Mucosa of gallbladder (tissue), 1 donor: ENCODE data around the gene KIF6. TPM values are rescaled to one million over a fixed set of nuclear protein-coding genes. Genes with fewer than 3 reads are reported as not detected.
A peak's percentile ranks its signal among the peaks of the same experiment; 100 is the strongest.
"Not testable (repeated sequence)": the region's sequence is repeated elsewhere in the genome, so short reads cannot be mapped to it uniquely, and the experiment has no call there.

Experiments used
- DNase-seq: peaks from one replicate; pipeline ENCODE4 v3.0.0-alpha.2; 2020; ENCODE audit warnings: low spot score
- total RNA-seq: library from RNA; stranded (reverse); gene quantifications from one replicate; pipeline ENCODE4 v1.2.1, GENCODE V29; 2021
- donor health status: DM: no; HTN: no; CAD: no.

The KIF6 gene
- total RNA-seq, 1 donor from 2014 or later = 2.6 TPM

- DNase-seq = not testable (repeated sequence)
These were observed 222.7 kb downstream of the KIF6 start for GRCh38 chr6:39502362-39502955.

- no peak for DNase-seq
These were observed 226.2 kb downstream of the KIF6 start for GRCh38 chr6:39499053-39499452.

DNA sequence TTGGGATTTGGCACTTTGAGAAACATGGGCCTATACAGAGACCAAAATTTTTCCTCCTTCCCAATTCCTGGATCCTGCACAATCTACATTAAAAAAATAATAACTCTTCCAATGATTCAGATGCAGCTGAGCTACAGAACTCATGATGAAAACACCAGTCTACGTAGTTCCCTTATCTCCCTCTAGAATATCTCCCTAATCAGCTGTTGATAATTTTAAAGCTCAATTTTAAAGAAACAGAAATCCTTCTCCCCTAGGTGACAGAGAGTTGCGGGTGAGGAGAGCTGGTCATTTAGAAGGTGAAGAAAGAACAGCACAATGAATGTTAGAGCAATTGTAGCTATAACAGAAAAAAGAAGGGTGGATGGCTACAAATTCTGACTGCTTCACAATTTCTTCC lies 227.1 kb downstream of the KIF6 start:
- no peak for DNase-seq

- peak; percentile 53 for DNase-seq
These were observed 228.3 kb downstream of the KIF6 start for GRCh38 chr6:39496915-39497314.

DNA sequence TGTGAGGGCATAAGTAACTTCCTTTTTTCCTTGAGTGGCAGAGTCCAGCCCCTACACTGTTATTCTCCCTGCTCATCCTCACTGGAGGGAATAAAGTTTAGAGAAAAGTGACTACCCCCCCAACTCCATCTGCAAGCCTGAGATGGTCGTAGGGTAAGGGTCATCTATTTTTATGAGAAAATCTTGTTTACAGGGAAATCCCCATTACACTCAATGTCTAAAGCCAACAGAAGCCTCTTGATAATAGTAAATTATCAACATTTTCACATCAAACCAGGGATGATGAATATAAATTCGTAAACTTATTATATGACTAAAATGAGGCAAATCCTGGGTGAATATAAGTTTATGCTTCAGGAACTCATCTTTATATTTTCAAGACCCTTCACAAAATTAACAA lies 228.8 kb downstream of the KIF6 start:
- DNase-seq = no peak

- no peak for DNase-seq
These were observed 229.6 kb downstream of the KIF6 start for GRCh38 chr6:39495640-39496039.

- DNase-seq = no peak
These were observed 230.2 kb downstream of the KIF6 start for GRCh38 chr6:39494998-39495397.

DNA sequence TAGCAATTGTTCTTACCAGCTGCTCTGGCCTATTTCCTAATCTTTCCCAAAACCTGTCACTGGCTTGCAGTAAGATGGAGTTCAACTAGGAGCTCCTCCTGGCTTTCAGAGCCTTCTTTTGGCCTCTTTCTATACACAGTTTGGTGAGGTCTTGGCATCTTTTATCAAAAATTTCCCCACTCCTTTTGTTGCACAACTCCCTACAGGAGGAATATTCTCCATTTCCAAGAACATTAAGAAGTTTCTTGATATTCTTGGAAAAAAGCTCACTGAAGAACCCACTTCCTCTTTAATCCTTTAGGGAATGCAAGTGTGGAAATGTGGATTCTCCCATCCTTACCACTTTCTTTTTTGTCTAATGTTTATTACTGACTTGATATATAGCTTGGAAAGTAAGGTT lies 231.4 kb downstream of the KIF6 start:
- DNase-seq = no peak

GRCh38 chr6:39493174-39493573 lies 232.0 kb downstream of the KIF6 start:
- no peak for DNase-seq

- no peak for DNase-seq
These were observed 235.1 kb downstream of the KIF6 start for GRCh38 chr6:39490108-39490507.

DNA sequence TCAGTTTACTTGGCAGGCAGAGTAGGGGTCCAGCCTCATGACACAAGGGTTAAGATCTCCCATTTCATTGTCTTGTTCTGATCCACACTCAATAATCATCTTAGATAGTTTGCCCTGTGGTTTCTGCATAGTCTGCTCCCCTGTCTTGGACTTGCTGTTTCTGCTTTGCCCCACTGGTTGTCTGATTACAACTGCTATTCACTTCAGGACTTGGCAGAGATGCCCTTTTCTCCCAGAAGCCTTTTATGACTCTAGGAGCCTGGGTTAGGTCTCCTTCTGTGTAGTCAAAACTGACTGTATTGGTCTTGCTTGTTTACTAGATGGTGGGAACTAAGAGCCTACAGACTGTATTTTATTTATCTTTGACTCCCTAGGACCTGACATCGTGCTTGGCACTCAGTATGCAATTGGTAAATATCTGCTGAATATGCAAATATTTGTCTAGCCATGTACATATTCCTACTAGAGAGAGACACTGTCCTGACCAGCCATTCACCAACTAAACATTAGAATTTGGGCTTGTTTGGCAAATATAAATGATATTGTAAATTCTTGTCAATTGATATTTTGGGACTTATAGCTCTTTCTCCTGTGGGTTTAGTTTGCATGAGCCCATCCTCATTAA lies 236.8 kb downstream of the KIF6 start:
- DNase-seq = no peak

DNA sequence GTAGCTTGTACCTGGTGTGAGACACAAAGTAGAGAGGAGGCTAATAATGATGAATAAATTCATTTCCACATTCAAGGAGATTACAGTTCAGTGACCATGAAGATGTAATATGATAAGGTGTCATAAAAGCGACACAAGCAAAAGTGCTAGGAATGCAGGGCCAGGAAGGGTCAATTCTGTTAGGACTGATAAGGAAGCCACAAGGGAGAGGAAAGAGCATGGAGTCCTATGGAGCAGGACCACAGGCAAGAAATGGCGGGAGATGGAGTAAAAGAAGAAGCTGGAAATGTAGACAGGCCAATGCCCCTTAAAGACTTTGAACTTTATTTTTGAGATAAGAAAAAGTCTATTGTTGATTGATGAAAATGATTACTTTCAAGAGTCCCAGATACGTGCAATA lies 240.9 kb downstream of the KIF6 start:
- DNase-seq = no peak

DNA sequence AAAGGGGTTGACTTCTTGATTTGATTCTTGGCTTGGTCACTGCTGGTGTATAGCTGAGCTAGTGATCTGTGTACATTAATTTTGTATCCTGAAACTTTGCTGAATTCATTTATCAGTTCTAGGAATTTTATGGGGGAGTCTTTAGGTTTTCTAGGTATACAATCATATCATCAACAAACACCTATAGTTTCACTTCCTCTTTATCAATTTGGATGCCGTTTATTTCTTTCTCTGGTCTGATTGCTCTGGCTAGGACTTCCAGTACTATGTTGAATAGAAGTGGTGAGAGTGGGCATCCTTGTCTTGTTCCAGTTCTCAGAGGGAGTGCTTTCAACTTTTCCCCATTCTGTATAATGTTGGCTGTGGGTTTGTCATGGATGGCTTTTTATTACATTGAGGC lies 245.4 kb downstream of the KIF6 start:
- not testable (repeated sequence) for DNase-seq

DNA sequence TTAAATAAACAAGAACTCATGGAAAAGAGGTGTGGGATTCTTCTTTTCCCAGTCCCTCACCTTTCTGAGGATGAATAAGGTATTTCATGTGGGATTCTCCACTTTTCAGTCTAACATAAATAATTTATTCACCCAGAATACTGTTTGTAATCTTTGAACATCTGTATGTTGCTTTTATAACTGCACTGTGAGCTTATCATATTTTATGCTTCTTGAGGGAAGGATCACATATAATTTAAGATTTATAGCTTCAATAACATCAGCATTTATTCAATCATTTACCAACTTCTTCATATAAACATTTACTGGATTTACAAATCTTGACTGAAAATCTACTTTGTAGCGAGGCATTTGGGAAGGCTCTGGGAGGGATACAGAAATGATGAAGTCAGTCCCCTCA lies 248.5 kb downstream of the KIF6 start:
- DNase-seq = no peak

DNA sequence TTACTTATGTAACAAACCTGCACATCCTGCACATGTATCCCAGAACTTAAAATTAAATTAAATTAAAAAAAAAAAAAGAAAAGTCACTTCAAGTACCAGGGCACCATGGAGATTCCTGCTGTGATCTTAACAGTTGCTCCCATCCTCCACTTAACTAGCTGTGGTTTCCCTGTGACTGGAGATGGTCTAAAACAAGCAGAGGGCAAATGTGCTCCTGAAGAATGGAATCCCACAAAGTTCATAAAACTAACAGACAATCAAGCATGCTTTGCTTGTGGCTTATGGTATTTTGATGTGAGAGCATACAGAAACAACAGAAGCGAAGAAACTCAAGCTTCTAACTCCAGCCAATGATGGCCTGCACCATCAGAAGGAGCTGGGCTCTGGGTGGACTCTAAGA lies 249.1 kb downstream of the KIF6 start:
- DNase-seq = no peak

DNA sequence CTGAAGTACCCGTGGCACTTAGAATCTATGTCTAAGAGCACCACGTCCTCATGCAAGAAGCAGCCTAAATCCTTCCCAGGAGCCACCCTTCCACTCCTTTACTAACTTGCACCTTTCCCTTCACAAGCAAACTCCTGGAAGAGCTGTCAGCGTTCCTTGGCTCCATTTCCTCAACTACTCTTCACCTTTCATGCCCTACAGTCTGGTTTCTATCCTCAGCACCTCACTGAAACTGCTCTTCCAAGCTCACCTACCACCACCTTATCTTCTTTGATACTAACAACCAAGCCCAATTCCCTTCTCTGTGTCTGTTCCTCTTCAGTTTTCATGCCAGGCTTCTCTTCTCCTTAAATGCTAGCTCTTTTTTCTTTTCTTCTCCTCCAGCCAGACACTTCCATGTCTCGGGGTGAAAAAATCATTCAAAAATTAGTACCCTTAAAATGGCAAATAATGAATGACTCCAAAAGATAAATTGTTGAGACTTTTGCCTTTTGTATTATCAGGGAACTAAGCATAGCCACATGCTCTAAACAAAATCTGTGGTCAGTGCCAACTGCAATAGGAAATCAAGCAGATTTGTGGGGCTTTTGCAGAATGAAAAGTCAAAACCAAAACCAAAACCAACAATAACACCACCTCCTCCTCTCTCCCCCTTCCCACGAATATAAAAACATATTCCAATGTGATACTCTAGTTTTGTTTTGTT lies 253.1 kb downstream of the KIF6 start:
- no peak for DNase-seq

DNA sequence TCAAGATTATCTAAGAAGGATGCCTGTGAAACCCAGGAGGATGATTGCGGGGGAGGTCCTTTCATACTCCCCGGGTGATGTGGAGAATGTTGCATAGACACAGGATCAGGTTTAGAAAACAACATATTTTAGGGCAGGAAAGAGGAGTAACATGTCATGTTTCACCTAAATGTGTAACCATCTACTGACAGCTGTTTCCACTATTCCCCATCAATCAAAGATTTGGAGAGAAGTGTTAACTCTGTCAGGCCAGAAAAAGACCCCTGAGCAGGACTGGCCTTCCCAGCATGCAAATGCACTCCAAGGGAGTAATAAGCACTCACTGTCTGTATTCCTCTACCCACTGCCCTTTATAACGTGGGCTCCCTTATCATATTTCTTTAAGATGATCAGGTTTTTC lies 254.7 kb downstream of the KIF6 start:
- no peak for DNase-seq

DNA sequence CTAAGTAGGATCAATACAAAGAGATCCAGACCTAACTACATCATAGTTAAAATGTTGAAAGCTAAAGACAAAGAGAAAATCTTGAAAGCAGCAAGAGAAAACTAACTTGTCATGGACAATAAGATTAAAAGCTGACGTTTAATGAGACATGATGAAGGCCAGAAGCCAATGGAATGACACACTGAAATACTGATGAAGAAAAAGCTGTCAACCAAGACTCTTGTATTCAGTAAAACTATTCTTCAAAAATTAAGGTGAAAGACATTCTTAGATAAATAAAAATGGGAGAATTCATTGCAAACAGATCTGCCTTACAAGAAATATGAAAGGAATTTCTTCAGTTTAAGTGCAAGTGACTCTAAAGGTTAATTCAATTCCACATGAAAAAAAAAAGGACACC lies 256.8 kb downstream of the KIF6 start:
- DNase-seq = no peak

GRCh38 chr6:39466631-39467030 lies 258.6 kb downstream of the KIF6 start:
- DNase-seq = no peak

DNA sequence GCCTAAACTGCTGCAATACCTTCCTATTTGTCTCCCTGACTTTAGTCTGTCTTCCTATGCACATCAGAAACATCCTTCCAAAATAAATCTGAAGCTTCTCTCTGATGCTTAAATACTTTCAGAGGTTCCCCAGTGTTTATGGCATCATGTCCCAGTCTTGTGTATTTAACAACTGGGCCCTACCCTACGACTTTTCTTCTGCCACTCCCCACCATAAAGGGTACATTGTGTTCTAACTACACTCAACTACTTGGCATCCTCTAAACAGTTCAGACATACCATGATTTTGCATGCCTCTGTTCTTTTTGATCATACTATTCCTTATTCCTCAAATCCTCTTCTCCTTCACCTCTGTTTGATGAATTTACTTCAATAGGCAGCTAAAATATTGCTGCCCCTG lies 259.7 kb downstream of the KIF6 start:
- no peak for DNase-seq

- no peak for DNase-seq
These were observed 261.1 kb downstream of the KIF6 start for GRCh38 chr6:39464067-39464466.

DNA sequence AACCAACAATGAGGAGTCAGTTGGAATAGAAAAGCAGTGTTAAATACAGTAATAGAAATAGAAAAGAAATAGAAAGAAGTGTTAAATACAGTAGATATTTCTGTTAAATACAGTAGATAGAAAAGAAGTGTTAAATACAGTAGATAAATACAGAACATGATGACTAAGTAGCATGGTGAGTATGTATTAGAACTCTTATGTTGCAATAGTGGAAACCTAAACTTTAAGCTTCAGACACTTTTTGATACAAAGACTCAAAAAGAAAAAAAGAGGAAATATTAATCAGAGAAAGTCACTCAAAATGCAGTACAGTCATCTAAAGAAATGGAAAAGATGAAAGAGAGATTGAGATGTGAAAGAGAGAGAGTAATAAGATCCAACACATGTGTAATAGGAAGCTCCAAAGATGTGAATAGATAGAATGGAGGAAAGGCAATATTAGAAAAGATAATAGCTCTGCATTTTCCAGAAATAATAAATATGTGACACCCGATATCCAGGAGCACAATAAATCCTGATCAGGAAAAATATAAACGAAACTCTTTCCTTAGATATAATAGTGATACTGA lies 271.2 kb downstream of the KIF6 start:
- DNase-seq = no peak

DNA sequence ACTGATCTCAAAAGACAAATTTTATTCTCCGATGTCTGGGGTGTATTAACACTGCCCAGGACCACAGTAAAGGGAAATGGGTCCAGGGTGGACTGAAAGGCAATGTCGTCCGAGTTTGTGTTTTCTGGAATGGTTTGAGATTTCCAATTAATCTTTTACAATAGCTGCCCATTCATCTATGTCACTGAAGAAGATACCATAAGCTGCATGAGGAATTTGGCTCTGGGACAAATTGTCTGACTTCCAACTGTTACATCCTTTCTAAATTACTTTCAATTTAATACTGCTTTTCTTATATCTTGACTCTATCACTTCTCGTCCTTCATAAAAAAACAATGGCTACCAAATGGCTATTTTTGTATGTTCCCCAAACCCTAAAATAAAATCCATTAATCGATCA lies 272.0 kb downstream of the KIF6 start:
- DNase-seq = no peak
